Kasumi-1 (cell line): Measurements from ENCODE around the gene ATP6V1E1.
"Not testable (repeated sequence)": the region's sequence is repeated elsewhere in the genome, so short reads cannot be mapped to it uniquely, and the experiment has no call there.

Experiments used
- DNase-seq, 2 experiments: peaks; one replicate each; lab custom pipeline; 2025; lab: John Stamatoyannopoulos, UW

The ATP6V1E1 gene

GRCh38 chr22:17628406-17629172, at the start of gene ATP6V1E1:
TSS of gene ATP6V1E1 (minus strand) at chr22:17628749. CDS start at chr22:17628635, 114 bp downstream.
- peak; percentile 96 for DNase-seq

GRCh38 chr22:17675584-17675983, 47.0 kb upstream of the ATP6V1E1 start:
- no peak for DNase-seq

- no peak for DNase-seq
These were observed 45.6 kb upstream of the ATP6V1E1 start for GRCh38 chr22:17674152-17674551.

GRCh38 chr22:17672417-17672991, 44.0 kb upstream of the ATP6V1E1 start:
- no peak for DNase-seq

- DNase-seq = not testable (repeated sequence)
These were observed 43.1 kb upstream of the ATP6V1E1 start for GRCh38 chr22:17671521-17672092.

GRCh38 chr22:17665854-17666253, 37.3 kb upstream of the ATP6V1E1 start:
- DNase-seq = no peak

GRCh38 chr22:17665248-17665647, 36.7 kb upstream of the ATP6V1E1 start:
- no peak for DNase-seq

- no peak for DNase-seq
These were observed 36.0 kb upstream of the ATP6V1E1 start for GRCh38 chr22:17664414-17665055.

- no peak for DNase-seq
These were observed 28.4 kb upstream of the ATP6V1E1 start for GRCh38 chr22:17656870-17657395.

- no peak for DNase-seq
These were observed 26.7 kb upstream of the ATP6V1E1 start for GRCh38 chr22:17655289-17655688.

GRCh38 chr22:17648569-17648968, 20.0 kb upstream of the ATP6V1E1 start:
- no peak for DNase-seq

GRCh38 chr22:17647991-17648390, 19.4 kb upstream of the ATP6V1E1 start:
- DNase-seq = peak in 1 of 2 experiments; percentile 13

GRCh38 chr22:17647452-17647851, 18.9 kb upstream of the ATP6V1E1 start:
- DNase-seq = no peak

- DNase-seq = not testable (repeated sequence)
These were observed 13.8 kb upstream of the ATP6V1E1 start for GRCh38 chr22:17642357-17642756.

GRCh38 chr22:17641269-17641668, 12.7 kb upstream of the ATP6V1E1 start:
- DNase-seq = no peak

GRCh38 chr22:17639247-17639741, 10.7 kb upstream of the ATP6V1E1 start:
- DNase-seq = peak in 1 of 2 experiments; percentile 48

GRCh38 chr22:17638432-17639246, 10.1 kb upstream of the ATP6V1E1 start, which contains the start of gene BCL2L13:
TSS of gene BCL2L13 (plus strand) at chr22:17638757. CDS start at chr22:17655712, 16,955 bp downstream.
- DNase-seq = peak; percentile 86 to 94

GRCh38 chr22:17638182-17638431, 9.6 kb upstream of the ATP6V1E1 start:
- peak in 1 of 2 experiments; percentile 94 for DNase-seq

- DNase-seq = no peak
These were observed 9.1 kb upstream of the ATP6V1E1 start for GRCh38 chr22:17637490-17638181.

GRCh38 chr22:17636850-17637249, 8.3 kb upstream of the ATP6V1E1 start:
- not testable (repeated sequence) for DNase-seq

GRCh38 chr22:17634696-17635095, 6.1 kb upstream of the ATP6V1E1 start:
- DNase-seq = no peak
